ENCODE results near the gene GTSE1.

DNA sequence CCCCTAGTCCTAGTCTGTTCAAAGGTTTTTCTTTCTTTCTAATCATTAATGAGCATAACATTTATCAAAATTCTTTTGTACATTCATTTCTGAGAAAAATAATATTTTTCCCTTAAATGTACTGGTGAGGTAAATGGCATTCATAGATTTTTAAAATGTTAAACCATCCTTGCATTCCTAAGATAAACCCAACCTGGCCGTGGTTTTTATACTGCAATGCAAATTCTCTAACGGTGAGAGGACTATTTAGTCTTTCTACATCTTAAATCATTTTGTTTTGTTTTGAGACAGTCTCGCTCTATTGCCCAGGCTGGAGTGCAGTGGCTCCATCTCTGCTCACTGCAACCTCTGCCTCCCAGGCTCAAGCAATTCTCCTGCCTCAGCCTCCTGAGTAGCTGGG, 79.4 kb downstream of the GTSE1 start:
- TF ChIP-seq EZH2phosphoT487 (IDR thresholded peaks at IDR 0.05; ENCODE audit: borderline replicate concordance, low read length) (no peak), EZH2 (IDR thresholded peaks at IDR 0.05; ENCODE audit: low read length, unreplicated experiment) (no peak)
- TF ChIP-seq, protein P1, sequence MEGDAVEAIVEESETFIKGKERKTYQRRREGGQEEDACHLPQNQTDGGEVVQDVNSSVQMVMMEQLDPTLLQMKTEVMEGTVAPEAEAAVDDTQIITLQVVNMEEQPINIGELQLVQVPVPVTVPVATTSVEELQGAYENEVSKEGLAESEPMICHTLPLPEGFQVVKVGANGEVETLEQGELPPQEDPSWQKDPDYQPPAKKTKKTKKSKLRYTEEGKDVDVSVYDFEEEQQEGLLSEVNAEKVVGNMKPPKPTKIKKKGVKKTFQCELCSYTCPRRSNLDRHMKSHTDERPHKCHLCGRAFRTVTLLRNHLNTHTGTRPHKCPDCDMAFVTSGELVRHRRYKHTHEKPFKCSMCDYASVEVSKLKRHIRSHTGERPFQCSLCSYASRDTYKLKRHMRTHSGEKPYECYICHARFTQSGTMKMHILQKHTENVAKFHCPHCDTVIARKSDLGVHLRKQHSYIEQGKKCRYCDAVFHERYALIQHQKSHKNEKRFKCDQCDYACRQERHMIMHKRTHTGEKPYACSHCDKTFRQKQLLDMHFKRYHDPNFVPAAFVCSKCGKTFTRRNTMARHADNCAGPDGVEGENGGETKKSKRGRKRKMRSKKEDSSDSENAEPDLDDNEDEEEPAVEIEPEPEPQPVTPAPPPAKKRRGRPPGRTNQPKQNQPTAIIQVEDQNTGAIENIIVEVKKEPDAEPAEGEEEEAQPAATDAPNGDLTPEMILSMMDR (conservative IDR thresholded peaks at IDR 0.05; ENCODE audit: low read depth, low read length), result no peak
